Fibroblast of mammary gland (primary cell): ENCODE measurements around the gene CHORDC1.
"Not testable (repeated sequence)": the region's sequence is repeated elsewhere in the genome, so short reads cannot be mapped to it uniquely, and the experiment has no call there.

ENCODE experiments used
- DNase-seq: peaks from one replicate; pipeline ENCODE4 v3.0.0-alpha.2; 2010; ENCODE audit warnings: low read depth
- H3K4me3 ChIP-seq: 2 replicates; pipeline ENCODE4 v1.5.1; 2011; ENCODE audit warnings: low read depth, mild to moderate bottlenecking, low read length, moderate library complexity; ENCODE audit not compliant: control insufficient read depth
- CTCF ChIP-seq: conservative IDR thresholded peaks from 2 replicates; pipeline ENCODE4 v1.5.1; 2011; ENCODE audit warnings: low read depth, low read length, inconsistent platforms; ENCODE audit not compliant: control insufficient read depth, insufficient read depth

CHORDC1 gene

GRCh38 chr11:90250970-90251369, 28.1 kb upstream of the CHORDC1 start:
- no peak overlapping the region for H3K4me3 ChIP-seq
- DNase-seq = no peak
- TF ChIP-seq CTCF = no peak

GRCh38 chr11:90246468-90246867, 23.6 kb upstream of the CHORDC1 start:
- no peak for TF ChIP-seq CTCF
- H3K4me3 ChIP-seq = no peak overlapping the region
- DNase-seq = no peak

GRCh38 chr11:90243534-90243933, 20.7 kb upstream of the CHORDC1 start:
- DNase-seq = no peak
- H3K4me3 ChIP-seq = no peak overlapping the region
- TF ChIP-seq CTCF = no peak

GRCh38 chr11:90242894-90243416, 20.1 kb upstream of the CHORDC1 start:
- DNase-seq = no peak
- H3K4me3 ChIP-seq = no peak overlapping the region
- TF ChIP-seq CTCF = no peak

- peak; percentile 12 for DNase-seq
- H3K4me3 ChIP-seq = no peak overlapping the region
- TF ChIP-seq CTCF = no peak
Measured at GRCh38 chr11:90241414-90241813, 18.6 kb upstream of the CHORDC1 start.

GRCh38 chr11:90239967-90240636, 17.3 kb upstream of the CHORDC1 start:
- not testable (repeated sequence) for H3K4me3 ChIP-seq, DNase-seq

- no peak for TF ChIP-seq CTCF
- DNase-seq = no peak
- H3K4me3 ChIP-seq = no peak overlapping the region
Measured at GRCh38 chr11:90237004-90237403, 14.2 kb upstream of the CHORDC1 start.
